ENCODE data around the gene CHIT1. TPM values are rescaled to one million over a fixed set of nuclear protein-coding genes. Genes with fewer than 3 reads are reported as not detected.

Gene CHIT1
- total and polyA plus RNA-seq, 2 of the 13 experiments (the other 11 are each of a cell fraction or from before 2014, with no cell fraction given) = not detected

GRCh38 chr1:203244776-203245175 is 15.3 kb upstream of the CHIT1 start (continued):
- TF ChIP-seq FOXC1 (CRISPR knock-in tag; IDR thresholded peaks at IDR 0.05; ENCODE audit: borderline replicate concordance) = no peak
- no peak for TF ChIP-seq RBM39 (IDR thresholded peaks at IDR 0.05; ENCODE audit: low read depth, low read length, poor library complexity, severe bottlenecking)
- no peak for TF ChIP-seq NFAT5 (CRISPR knock-in tag; IDR thresholded peaks at IDR 0.05)
- TF ChIP-seq HMGA1 (CRISPR knock-in tag; conservative IDR thresholded peaks at IDR 0.05) = no peak
- no peak for TF ChIP-seq ZNF724P (CRISPR knock-in tag; IDR thresholded peaks at IDR 0.05; ENCODE audit: borderline replicate concordance)
- peak; percentile 74 for TF ChIP-seq ZNF609 (CRISPR knock-in tag; IDR thresholded peaks at IDR 0.05; ENCODE audit: borderline replicate concordance)
- TF ChIP-seq GATAD2A (CRISPR knock-in tag; IDR thresholded peaks at IDR 0.05) = peak; percentile 59; the same call in 1 of the 2 replicates
- peak; percentile 21; the same call in 1 of the 2 replicates for TF ChIP-seq ETV5 (CRISPR knock-in tag; IDR thresholded peaks at IDR 0.05; ENCODE audit: borderline replicate concordance)
- no peak for TF ChIP-seq STAT5B (CRISPR knock-in tag; IDR thresholded peaks at IDR 0.05)
- TF ChIP-seq ZFX (CRISPR knock-in tag; IDR thresholded peaks at IDR 0.05; ENCODE audit: low read depth) = no peak
- 0 out of 2 replicates have a peak, but pooled peaks have one; percentile 54 for TF ChIP-seq HDAC2 (CRISPR knock-in tag; IDR thresholded peaks at IDR 0.05)
- TF ChIP-seq ZNF616 (CRISPR knock-in tag; IDR thresholded peaks at IDR 0.05; ENCODE audit: low read depth) = no peak
- peak; percentile 56 for TF ChIP-seq FOXA3 (CRISPR knock-in tag; IDR thresholded peaks at IDR 0.05)
- no peak for TF ChIP-seq BRF2 (CRISPR knock-in tag; IDR thresholded peaks at IDR 0.05)
- peak; percentile 94 for TF ChIP-seq NR2F6 (IDR thresholded peaks at IDR 0.05)
- peak; percentile 85 for TF ChIP-seq NR2F6 (CRISPR knock-in tag; IDR thresholded peaks at IDR 0.05)
- TF ChIP-seq NPAS2 (CRISPR knock-in tag; IDR thresholded peaks at IDR 0.05; ENCODE audit: borderline replicate concordance) = no peak
- no peak for TF ChIP-seq PAX8 (CRISPR knock-in tag; IDR thresholded peaks at IDR 0.05; ENCODE audit: borderline replicate concordance)

Data from HepG2 (cell line).